ENCODE data around the gene CCDC177. TPM values are rescaled to one million over a fixed set of nuclear protein-coding genes. Genes with fewer than 3 reads are reported as not detected.

CCDC177 gene
- total and polyA plus RNA-seq, 9 of the 15 experiments (the other 6 are each of a cell fraction or from before 2014, with no cell fraction given), result not detected

GRCh38 chr14:69610874-69611171, 36.2 kb upstream of the CCDC177 start:
- Histone ChIP-seq H3K79me2 (ENCODE audit: control insufficient read depth, insufficient read depth, low read length) (peaks cover 45% of the 10 kb centered on the region), H3K27me3 (ENCODE audit: control insufficient read depth in 2 of 2, insufficient read depth in 2 of 2, low read length in 2 of 2) (no peaks in the 10 kb centered on the region), H3K9me3 (replicated peaks; ENCODE audit: control insufficient read depth, insufficient read depth, low read depth, low read length) (no peaks in the 10 kb centered on the region), H3K4me1 (replicated peaks in 1 of 2; ENCODE audit: control insufficient read depth in 2 of 2, insufficient read depth in 2 of 2, low read length in 2 of 2) (peaks cover 24 to 30% of the 10 kb centered on the region in 2 experiments), H3K27ac (ENCODE audit: extremely low read depth, low read depth, low read length) (peak overlapping the region; percentile 63), H3K36me3 (ENCODE audit: control insufficient read depth, insufficient read depth, low read length) (peaks cover 18% of the 10 kb centered on the region; the same call in 2 of the 3 replicates), H4K20me1 (replicated peaks; ENCODE audit: control insufficient read depth, insufficient read depth, low read length) (no peaks in the 10 kb centered on the region), H3K4me3 (peak overlapping the region; percentile 53), H3K9ac (ENCODE audit: insufficient read depth in 1 of 2, low read depth in 2 of 2, low read length in 2 of 2) (peak overlapping the region; percentile 66 to 85; a peak in 3 of 4 replicates), H3K4me2 (ENCODE audit: insufficient read depth, low read length) (peak overlapping the region; percentile 90), H2AFZ (ENCODE audit: low read depth, low read length) (peak overlapping the region; percentile 94), H3K9me1 (ENCODE audit: control insufficient read depth, insufficient read depth, low read length) (no peaks in the 10 kb centered on the region)
- FAIRE-seq (no peak), ATAC-seq (no peak), DNase-seq (ENCODE audit: extremely low read depth in 1 of 4, low spot score in 3 of 4) (no peak)
- CTCF ChIA-PET (ENCODE audit: low intra/inter-chr PET ratio), result no interaction called here
- intact Hi-C loops (cut with micrococcal nuclease) (loop anchor here (5.0 kb wide), 1 partner anchor 86 kb away; no protein-coding TSS in a partner anchor), in situ Hi-C loops (cut with MboI) (no loop called here)
- BruUV-seq (replicated peaks), result TSS peak; percentile 70
- POLR2A ChIA-PET, result interaction anchor here (0.7 to 1.2 kb wide), 3 partner anchors 28 to 156 kb away, joined by 4 read pairs; partner anchors contain the start of gene SRSF5
- whole genome bisulfite sequencing (ENCODE audit: insufficient coverage, low coverage, missing lambda C conversion rate), result 4% methylated on average over 8 of the region's 8 CpGs
- TF ChIP-seq NCOA1 (IDR thresholded peaks at IDR 0.05; ENCODE audit: low read depth) (no peak), ZBTB11 (CRISPR knock-in tag; IDR thresholded peaks at IDR 0.05) (no peak), ZNF512 (tag; IDR thresholded peaks at IDR 0.05) (no peak), ZNF407 (IDR thresholded peaks at IDR 0.05; ENCODE audit: low read depth) (no peak), HNRNPL (IDR thresholded peaks at IDR 0.05; ENCODE audit: low read depth, low read length) (no peak), NR0B1 (IDR thresholded peaks at IDR 0.05; ENCODE audit: partially characterized antibody) (no peak), SMARCE1 (IDR thresholded peaks at IDR 0.05) (no peak)
